ENCODE data around the gene LTB4R2.

The LTB4R2 gene

DNA sequence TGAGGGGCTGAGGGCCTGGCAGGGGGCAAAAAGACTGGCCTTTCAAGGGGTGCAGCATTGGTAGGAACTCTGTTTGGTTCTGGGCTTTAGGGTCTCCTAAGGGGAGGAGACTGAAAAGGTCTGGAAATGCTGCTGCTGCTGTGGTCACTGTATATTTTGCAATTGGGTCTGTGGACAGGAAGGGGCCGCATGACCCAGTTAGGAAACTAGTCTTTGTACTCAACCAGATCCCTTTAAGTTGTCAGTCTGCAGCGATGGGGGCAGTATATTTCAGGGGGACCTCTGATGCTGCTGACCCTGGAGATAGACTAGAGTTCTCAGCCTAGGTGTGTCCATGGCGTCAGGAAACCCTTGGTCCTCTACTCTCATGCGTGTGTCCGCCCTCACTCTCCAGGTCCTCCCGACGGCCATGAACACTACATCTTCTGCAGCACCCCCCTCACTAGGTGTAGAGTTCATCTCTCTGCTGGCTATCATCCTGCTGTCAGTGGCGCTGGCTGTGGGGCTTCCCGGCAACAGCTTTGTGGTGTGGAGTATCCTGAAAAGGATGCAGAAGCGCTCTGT lies 5.4 kb downstream of the LTB4R2 start:
- TF ChIP-seq, protein P1, sequence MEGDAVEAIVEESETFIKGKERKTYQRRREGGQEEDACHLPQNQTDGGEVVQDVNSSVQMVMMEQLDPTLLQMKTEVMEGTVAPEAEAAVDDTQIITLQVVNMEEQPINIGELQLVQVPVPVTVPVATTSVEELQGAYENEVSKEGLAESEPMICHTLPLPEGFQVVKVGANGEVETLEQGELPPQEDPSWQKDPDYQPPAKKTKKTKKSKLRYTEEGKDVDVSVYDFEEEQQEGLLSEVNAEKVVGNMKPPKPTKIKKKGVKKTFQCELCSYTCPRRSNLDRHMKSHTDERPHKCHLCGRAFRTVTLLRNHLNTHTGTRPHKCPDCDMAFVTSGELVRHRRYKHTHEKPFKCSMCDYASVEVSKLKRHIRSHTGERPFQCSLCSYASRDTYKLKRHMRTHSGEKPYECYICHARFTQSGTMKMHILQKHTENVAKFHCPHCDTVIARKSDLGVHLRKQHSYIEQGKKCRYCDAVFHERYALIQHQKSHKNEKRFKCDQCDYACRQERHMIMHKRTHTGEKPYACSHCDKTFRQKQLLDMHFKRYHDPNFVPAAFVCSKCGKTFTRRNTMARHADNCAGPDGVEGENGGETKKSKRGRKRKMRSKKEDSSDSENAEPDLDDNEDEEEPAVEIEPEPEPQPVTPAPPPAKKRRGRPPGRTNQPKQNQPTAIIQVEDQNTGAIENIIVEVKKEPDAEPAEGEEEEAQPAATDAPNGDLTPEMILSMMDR (IDR thresholded peaks at IDR 0.05; ENCODE audit: borderline replicate concordance, insufficient read depth, low read depth, low read length), result no peak
- no peak overlapping the region for H3K4me3 ChIP-seq (ENCODE audit: low read depth, low read length)

DNA sequence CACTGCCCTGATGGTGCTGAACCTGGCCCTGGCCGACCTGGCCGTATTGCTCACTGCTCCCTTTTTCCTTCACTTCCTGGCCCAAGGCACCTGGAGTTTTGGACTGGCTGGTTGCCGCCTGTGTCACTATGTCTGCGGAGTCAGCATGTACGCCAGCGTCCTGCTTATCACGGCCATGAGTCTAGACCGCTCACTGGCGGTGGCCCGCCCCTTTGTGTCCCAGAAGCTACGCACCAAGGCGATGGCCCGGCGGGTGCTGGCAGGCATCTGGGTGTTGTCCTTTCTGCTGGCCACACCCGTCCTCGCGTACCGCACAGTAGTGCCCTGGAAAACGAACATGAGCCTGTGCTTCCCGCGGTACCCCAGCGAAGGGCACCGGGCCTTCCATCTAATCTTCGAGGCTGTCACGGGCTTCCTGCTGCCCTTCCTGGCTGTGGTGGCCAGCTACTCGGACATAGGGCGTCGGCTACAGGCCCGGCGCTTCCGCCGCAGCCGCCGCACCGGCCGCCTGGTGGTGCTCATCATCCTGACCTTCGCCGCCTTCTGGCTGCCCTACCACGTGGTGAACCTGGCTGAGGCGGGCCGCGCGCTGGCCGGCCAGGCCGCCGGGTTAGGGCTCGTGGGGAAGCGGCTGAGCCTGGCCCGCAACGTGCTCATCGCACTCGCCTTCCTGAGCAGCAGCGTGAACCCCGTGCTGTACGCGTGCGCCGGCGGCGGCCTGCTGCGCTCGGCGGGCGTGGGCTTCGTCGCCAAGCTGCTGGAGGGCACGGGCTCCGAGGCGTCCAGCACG lies 6.1 kb downstream of the LTB4R2 start:
- TF ChIP-seq, protein P1 (IDR thresholded peaks at IDR 0.05; ENCODE audit: borderline replicate concordance, insufficient read depth, low read depth, low read length), result no peak
- no peak overlapping the region for H3K4me3 ChIP-seq (ENCODE audit: low read depth, low read length)

DNA sequence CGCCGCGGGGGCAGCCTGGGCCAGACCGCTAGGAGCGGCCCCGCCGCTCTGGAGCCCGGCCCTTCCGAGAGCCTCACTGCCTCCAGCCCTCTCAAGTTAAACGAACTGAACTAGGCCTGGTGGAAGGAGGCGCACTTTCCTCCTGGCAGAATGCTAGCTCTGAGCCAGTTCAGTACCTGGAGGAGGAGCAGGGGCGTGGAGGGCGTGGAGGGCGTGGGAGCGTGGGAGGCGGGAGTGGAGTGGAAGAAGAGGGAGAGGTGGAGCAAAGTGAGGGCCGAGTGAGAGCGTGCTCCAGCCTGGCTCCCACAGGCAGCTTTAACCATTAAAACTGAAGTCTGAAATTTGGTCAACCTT lies 6.6 kb downstream of the LTB4R2 start:
- H3K4me3 ChIP-seq (ENCODE audit: low read depth, low read length), result no peak overlapping the region
- TF ChIP-seq, protein P1 (IDR thresholded peaks at IDR 0.05; ENCODE audit: borderline replicate concordance, insufficient read depth, low read depth, low read length), result no peak

DNA sequence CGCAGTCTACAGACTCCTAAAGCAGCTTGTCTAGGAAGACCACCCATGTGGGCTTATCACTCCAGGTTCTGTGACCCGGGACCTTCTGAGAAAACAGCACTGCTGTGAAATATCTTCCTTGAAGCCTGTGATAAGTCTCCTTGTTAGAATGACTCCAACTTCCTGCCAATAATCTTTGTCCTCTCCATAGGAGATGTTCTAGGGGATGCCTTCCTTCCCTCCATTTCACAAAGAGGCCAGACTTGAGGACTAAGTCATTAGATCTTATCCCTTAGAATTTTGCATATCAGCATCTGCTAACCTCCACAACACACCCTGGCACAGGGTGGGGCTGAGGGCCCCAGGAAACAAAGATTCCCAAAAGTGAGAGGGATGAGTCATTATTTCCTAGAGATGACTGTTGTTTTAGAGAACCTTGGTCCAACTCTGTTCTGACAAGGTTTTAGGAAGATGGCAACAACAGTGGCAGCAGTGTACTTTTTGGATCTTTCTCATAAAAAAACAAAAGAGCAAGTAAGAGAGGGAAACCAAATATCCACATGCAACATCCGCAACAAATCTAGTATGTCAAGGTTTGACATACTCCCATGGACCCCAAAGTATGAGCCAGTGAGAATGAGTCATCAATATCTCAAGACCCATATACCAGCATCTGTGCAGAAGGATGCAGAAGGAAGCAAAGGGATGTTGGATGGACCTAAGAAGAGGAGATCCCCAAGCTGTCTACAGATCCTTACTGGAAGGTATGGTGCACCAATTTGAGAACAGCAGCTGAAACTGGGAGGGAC lies 7.4 kb downstream of the LTB4R2 start:
- TF ChIP-seq, protein P1 (IDR thresholded peaks at IDR 0.05; ENCODE audit: borderline replicate concordance, insufficient read depth, low read depth, low read length), result no peak
- H3K4me3 ChIP-seq (ENCODE audit: low read depth, low read length), result no peak overlapping the region

DNA sequence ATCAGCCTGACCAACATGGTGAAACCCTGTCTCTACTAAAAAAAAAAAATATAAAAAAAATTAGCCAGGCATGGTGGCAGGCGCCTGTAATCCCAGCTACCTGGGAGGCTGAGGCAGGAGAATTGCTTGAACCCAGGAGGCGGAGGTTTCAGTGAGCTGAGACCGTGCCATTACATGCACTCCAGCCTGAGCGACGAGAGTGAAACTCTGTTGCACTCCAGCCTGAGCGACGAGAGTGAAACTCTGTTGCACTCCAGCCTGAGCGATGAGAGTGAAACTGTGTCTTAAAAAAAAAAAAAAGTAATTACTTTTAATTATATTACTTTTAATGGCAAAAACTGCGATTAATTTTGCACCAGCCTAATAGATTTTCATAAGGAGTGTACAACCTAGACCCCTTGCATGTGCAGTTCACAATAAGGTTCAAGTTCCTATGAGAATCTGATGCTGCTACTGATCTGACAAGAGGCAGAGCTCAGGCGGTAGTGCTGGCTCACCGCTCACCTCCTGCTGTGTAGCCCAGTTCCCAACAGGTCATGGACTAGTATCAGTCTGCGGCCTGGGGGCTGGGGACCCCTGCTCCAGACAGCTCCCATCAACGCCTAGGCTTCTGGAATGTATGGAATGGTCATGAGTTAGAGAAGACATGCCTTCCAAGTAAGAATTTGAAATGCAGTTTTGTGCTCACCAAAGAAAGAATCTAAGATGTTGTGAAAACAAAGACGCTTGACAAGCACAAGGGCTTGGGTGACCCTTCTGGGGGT lies 11.5 kb downstream of the LTB4R2 start:
- TF ChIP-seq, protein P1 (IDR thresholded peaks at IDR 0.05; ENCODE audit: borderline replicate concordance, insufficient read depth, low read depth, low read length), result no peak
- no peak overlapping the region for H3K4me3 ChIP-seq (ENCODE audit: low read depth, low read length)

DNA sequence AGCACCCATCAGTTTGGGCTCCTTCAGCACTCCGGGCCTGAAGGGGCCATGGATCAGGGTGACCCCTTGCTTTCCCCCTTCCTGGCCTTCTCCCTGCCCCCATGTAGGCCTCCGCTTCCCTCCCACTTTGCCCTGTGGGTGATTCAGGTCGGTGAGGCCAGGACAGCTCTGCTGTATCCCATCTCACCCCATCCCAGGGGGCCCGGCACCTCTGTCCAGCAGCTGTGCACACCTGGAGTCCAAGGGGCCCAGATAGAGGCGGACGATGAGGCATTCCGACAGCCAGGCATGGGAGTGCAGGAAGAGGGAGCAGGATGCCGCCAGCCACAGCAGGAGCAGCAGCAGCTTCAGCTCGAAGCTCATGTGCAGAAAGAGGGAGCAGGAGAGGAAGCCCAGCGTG lies 12.7 kb downstream of the LTB4R2 start:
- TF ChIP-seq, protein P1 (IDR thresholded peaks at IDR 0.05; ENCODE audit: borderline replicate concordance, insufficient read depth, low read depth, low read length), result no peak
- H3K4me3 ChIP-seq (ENCODE audit: low read depth, low read length), result no peak overlapping the region
